Breast epithelium (tissue), 3 donors: ENCODE data around the gene C16orf89.
"Not testable (repeated sequence)": the region's sequence is repeated elsewhere in the genome, so short reads cannot be mapped to it uniquely, and the experiment has no call there.

Source experiments
- POLR2A ChIP-seq: fragments of 450-650 bp; IDR thresholded peaks from one replicate; pipeline ENCODE4 v1.6.1; 2016; ENCODE audit warnings: antibody characterized with exemption, mild to moderate bottlenecking, moderate library complexity
- TF ChIP-seq, protein P1 (sequence below), 3 donors: fragments of 450-650 bp; IDR thresholded peaks; one replicate each; pipeline ENCODE4 v1.5.1; 2016 to 2017; ENCODE audit warnings: antibody characterized with exemption in 3 of 3, mild to moderate bottlenecking in 3 of 3, moderate library complexity in 3 of 3

DNA sequence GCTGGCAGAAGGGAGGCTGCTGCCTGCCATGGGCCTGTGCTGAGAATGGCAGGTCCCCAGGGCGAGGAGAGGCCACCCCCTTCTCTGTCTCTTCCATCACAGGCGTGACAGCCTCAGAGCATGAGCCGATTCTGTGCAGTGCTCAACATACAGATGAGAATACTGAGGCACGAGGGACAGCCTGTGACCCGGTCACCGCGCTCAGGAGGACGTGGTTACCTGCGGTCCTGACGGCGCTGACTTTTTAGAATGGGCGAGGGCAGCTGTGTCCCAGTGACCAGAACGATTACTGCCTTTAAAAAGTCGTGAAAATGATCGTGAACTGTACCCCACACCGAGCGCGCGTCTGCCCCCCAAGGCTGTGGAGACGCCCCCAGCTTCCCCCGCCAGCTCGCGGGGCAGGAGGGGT lies 31.3 kb upstream of the C16orf89 start:
- TF ChIP-seq POLR2A: not testable (repeated sequence)
- TF ChIP-seq, protein P1, sequence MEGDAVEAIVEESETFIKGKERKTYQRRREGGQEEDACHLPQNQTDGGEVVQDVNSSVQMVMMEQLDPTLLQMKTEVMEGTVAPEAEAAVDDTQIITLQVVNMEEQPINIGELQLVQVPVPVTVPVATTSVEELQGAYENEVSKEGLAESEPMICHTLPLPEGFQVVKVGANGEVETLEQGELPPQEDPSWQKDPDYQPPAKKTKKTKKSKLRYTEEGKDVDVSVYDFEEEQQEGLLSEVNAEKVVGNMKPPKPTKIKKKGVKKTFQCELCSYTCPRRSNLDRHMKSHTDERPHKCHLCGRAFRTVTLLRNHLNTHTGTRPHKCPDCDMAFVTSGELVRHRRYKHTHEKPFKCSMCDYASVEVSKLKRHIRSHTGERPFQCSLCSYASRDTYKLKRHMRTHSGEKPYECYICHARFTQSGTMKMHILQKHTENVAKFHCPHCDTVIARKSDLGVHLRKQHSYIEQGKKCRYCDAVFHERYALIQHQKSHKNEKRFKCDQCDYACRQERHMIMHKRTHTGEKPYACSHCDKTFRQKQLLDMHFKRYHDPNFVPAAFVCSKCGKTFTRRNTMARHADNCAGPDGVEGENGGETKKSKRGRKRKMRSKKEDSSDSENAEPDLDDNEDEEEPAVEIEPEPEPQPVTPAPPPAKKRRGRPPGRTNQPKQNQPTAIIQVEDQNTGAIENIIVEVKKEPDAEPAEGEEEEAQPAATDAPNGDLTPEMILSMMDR (IDR thresholded peaks at IDR 0.05): not testable (repeated sequence)
